Vagina (tissue), 2 donors: ENCODE data around the gene DOCK1.

Experiments used
- CTCF ChIP-seq, 3 experiments: fragments of 450-650 bp in 2 of 3; fragments of 200-600 bp in 1 of 3; sonication (generic) in 1 of 3; IDR thresholded peaks; one replicate each; pipeline ENCODE4 v1.5.1; 2017 to 2019; ENCODE audit warnings: antibody characterized with exemption in 3 of 3, mild to moderate bottlenecking in 2 of 3, moderate library complexity in 2 of 3
- POLR2A ChIP-seq, 2 donors: fragments of 450-650 bp; IDR thresholded peaks; one replicate each; pipeline ENCODE4 v1.6.1; 2017; ENCODE audit warnings: antibody characterized with exemption in 2 of 2, mild to moderate bottlenecking in 2 of 2, moderate library complexity in 2 of 2
- POLR2AphosphoS5 ChIP-seq, 2 donors: sonication (generic); formaldehyde crosslinking; IDR thresholded peaks; one replicate each; pipeline ENCODE4 v1.9.0; 2017; ENCODE audit warnings: antibody characterized with exemption in 2 of 2, mild to moderate bottlenecking in 2 of 2, low read depth in 1 of 2; ENCODE audit not compliant: insufficient read depth in 1 of 2

GRCh38 chr10:127402596-127403409, 497.6 kb downstream of the DOCK1 start:
- TF ChIP-seq CTCF (IDR thresholded peaks at IDR 0.05) (no peak), POLR2A (IDR thresholded peaks at IDR 0.05) (no peak), POLR2AphosphoS5 (IDR thresholded peaks at IDR 0.05; ENCODE audit: insufficient read depth in 1 of 2, low read depth in 1 of 2) (no peak)
